ENCODE measurements around the gene RECQL5.

- no peak for TF ChIP-seq CTCF (IDR thresholded peaks at IDR 0.05)
- no peak for TF ChIP-seq POLR2AphosphoS5 (IDR thresholded peaks at IDR 0.05)
Observed at GRCh38 chr17:75695141-75695829, 28.3 kb upstream of the RECQL5 start.

Measured in sigmoid colon (tissue), 4 donors.